ENCODE data around the gene LRRFIP1.
"Not testable (repeated sequence)": the region's sequence is repeated elsewhere in the genome, so short reads cannot be mapped to it uniquely, and the experiment has no call there.

The LRRFIP1 gene

GRCh38 chr2:237685408-237685807 lies 58.0 kb downstream of the LRRFIP1 start:
- no peak for DNase-seq (ENCODE audit: low read depth)
- no peak overlapping the region for H3K4me3 ChIP-seq (ENCODE audit: low read length)
- peak; percentile 47 for TF ChIP-seq CTCF (conservative IDR thresholded peaks at IDR 0.05; ENCODE audit: low read length)

DNA sequence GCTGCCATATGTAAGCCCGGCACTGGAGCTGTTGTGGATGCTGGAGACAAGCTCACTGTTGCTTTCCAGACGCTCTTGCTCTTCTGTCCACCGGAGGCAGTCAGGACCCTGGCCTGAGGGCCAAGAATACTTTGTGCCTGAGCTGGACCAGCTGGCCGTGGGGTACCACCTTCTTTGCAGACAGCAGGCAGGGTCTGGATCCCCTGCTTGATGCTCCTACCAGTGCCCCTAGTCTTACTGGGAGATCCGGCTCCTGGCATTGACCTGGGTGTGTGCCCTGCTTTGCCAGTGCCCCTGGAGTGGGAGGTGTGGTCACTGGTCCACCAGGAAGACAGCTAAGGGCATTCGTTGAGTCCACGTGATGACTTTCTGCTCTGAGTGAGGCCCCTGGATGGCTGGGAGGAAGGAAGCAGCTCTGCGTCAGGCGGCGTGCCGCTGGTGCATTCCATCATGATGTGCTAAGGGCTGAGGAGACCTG lies 59.3 kb downstream of the LRRFIP1 start:
- no peak for DNase-seq (ENCODE audit: low read depth)
- H3K4me3 ChIP-seq (ENCODE audit: low read length) = no peak overlapping the region
- peak; percentile 39 for TF ChIP-seq CTCF (conservative IDR thresholded peaks at IDR 0.05; ENCODE audit: low read length)

- H3K4me3 ChIP-seq (ENCODE audit: low read length) = peak overlapping the region; percentile 5; the same call in 1 of the 2 replicates
- no peak for TF ChIP-seq CTCF (conservative IDR thresholded peaks at IDR 0.05; ENCODE audit: low read length)
- no peak for DNase-seq (ENCODE audit: low read depth)
These were observed 60.7 kb downstream of the LRRFIP1 start for GRCh38 chr2:237688081-237688480.

DNA sequence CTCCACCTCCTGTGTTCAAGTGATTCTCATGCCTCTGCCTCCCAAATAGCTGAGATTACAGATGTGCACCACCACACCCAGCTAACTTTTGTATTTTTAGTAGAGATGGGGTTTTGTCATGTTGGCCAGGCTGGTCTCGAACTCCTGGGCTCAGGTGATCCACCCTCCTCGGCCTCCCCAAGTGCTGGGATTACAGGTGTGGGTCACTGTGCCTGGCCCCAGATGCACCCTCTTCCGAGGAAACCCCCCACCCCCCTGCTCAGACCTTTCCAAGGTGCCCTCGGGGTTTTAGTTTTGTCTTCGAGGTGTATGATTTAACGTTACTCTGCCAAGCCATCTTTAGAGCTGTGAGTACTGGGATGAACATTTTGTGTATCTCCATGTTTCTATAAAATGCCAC lies 61.2 kb downstream of the LRRFIP1 start:
- not testable (repeated sequence) for H3K4me3 ChIP-seq (ENCODE audit: low read length); DNase-seq (ENCODE audit: low read depth)

DNA sequence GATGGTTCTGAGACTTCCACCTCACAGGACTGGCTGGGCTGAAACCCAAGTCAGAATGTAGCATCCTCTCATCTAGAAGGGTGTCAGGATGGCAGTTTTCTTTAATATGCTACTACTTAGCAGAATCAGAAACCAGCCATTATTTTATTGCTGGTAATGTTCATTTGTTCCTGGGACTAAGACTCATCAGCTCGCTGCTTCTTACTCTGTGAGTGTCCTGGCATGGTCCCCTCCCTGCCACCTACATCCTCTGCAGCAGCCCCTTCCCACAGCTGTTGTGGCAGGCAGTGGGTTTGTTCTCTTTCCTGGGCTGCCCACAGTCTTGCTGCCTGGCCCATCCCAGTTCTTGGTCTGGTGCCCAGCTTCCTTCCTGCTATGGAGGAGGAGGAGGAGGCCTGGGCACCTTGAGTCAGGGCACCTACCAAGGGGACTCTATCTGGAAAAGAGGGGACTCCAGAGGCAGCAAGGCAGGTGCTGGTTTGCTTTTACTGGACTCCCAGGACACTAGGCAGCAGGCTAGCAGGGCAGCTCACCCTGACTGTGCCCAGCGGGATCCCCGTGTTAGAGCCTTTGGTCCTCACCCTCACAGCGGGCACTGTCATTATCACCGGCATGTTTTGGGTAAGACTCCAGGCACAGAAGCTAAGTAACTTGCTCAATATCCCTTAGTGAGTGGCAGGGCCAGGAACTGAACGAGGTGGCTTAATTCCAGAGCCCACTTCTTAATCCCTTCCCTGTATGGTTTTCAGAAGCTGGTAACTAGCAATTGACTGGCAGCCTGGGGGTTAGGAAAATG lies 62.1 kb downstream of the LRRFIP1 start:
- no peak overlapping the region for H3K4me3 ChIP-seq (ENCODE audit: low read length)
- TF ChIP-seq CTCF (conservative IDR thresholded peaks at IDR 0.05; ENCODE audit: low read length) = no peak
- no peak for DNase-seq (ENCODE audit: low read depth)

- H3K4me3 ChIP-seq (ENCODE audit: low read length) = peak overlapping the region; percentile 59
- TF ChIP-seq CTCF (conservative IDR thresholded peaks at IDR 0.05; ENCODE audit: low read length) = no peak
- DNase-seq (ENCODE audit: low read depth) = no peak
These were observed 63.9 kb downstream of the LRRFIP1 start for GRCh38 chr2:237691029-237691907.

- TF ChIP-seq CTCF (conservative IDR thresholded peaks at IDR 0.05; ENCODE audit: low read length) = no peak
- peak; percentile 86 for DNase-seq (ENCODE audit: low read depth)
These were observed 64.7 kb downstream of the LRRFIP1 start for GRCh38 chr2:237691908-237692600.

More at GRCh38 chr2:237691908-237692600, 64.7 kb downstream of the LRRFIP1 start:
- peak overlapping the region; percentile 85 for H3K4me3 ChIP-seq (ENCODE audit: low read length)
